HEK293 (cell line): ENCODE results near the gene KIF4A.
A peak's percentile ranks its signal among the peaks of the same experiment; 100 is the strongest.

Experiments
- CTCF ChIA-PET: fragments of 350-600 bp; formaldehyde crosslinking; extraction: SDS; loops from one replicate; lab custom pipeline; 2021; ENCODE audit warnings: antibody characterized with exemption; lab: Yijun Ruan, JAX
- POLR2A ChIA-PET: fragments of 300-600 bp; formaldehyde crosslinking; extraction: SDS; loops from one replicate; lab custom pipeline; 2020; ENCODE audit warnings: antibody characterized with exemption, inconsistent platforms; lab: Yijun Ruan, JAX
- H3K27ac ChIP-seq: fragments of 200-500 bp; sonication (Bioruptor generic); 2 replicates; pipeline ENCODE4 v1.5.1; 2014; ENCODE audit warnings: low read depth, low read length, control low read depth, inconsistent platforms; ENCODE audit errors: extremely low read depth
- H3K36me3 ChIP-seq, 2 experiments: fragments of 200-500 bp in 1 of 2; sonication (Bioruptor generic) in 1 of 2; 1 replicate in 1 of 2; 2 replicates in 1 of 2; pipeline ENCODE4 v1.5.1; 2014 to 2017; ENCODE audit warnings: inconsistent platforms in 2 of 2, low read length in 2 of 2; ENCODE audit not compliant: control insufficient read depth in 2 of 2, insufficient read depth in 1 of 2
- H3K4me1 ChIP-seq: fragments of 200-500 bp; sonication (Bioruptor generic); 2 replicates; pipeline ENCODE4 v1.5.1; 2014; ENCODE audit warnings: mild to moderate bottlenecking, low read length, inconsistent platforms; ENCODE audit not compliant: control insufficient read depth, insufficient read depth
- H3K4me3 ChIP-seq: 2 replicates; pipeline ENCODE4 v1.5.1; 2011; ENCODE audit warnings: low read depth, mild to moderate bottlenecking, control low read depth, low read length, moderate library complexity
- H3K9me3 ChIP-seq: fragments of 200-500 bp; sonication (Bioruptor generic); 2 replicates; pipeline ENCODE4 v1.5.1; 2014; ENCODE audit warnings: low read depth, low read length, inconsistent platforms; ENCODE audit not compliant: control insufficient read depth, insufficient read depth
- KLF9 ChIP-seq: fragments of 450-650 bp; formaldehyde crosslinking; IDR thresholded peaks from 2 replicates; pipeline ENCODE4 v1.5.1; 2016; ENCODE audit warnings: missing biosample characterization, missing genetic modification characterization, low read depth
- MYNN ChIP-seq: fragments of 450-650 bp; formaldehyde crosslinking; IDR thresholded peaks from 2 replicates; pipeline ENCODE4 v1.5.1; 2016; ENCODE audit warnings: missing biosample characterization, missing genetic modification characterization, borderline replicate concordance
- RBAK ChIP-seq: fragments of 450-650 bp; formaldehyde crosslinking; IDR thresholded peaks from 2 replicates; pipeline ENCODE4 v1.5.1; 2016; ENCODE audit warnings: missing biosample characterization, missing genetic modification characterization
- ZFHX2 ChIP-seq: fragments of 450-650 bp; formaldehyde crosslinking; conservative IDR thresholded peaks from 2 replicates; pipeline ENCODE4 v1.5.1; 2016; ENCODE audit warnings: missing biosample characterization, missing genetic modification characterization
- ZFP69B ChIP-seq: fragments of 450-650 bp; formaldehyde crosslinking; IDR thresholded peaks from 2 replicates; pipeline ENCODE4 v1.5.1; 2016; ENCODE audit warnings: missing biosample characterization, missing genetic modification characterization
- ZNF146 ChIP-seq: fragments of 450-650 bp; formaldehyde crosslinking; IDR thresholded peaks from 2 replicates; pipeline ENCODE4 v1.5.1; 2016; ENCODE audit warnings: missing biosample characterization, missing genetic modification characterization
- ZNF2 ChIP-seq: fragments of 450-650 bp; formaldehyde crosslinking; IDR thresholded peaks from 2 replicates; pipeline ENCODE4 v1.5.1; 2016; ENCODE audit warnings: missing biosample characterization, missing genetic modification characterization
- ZNF23 ChIP-seq: fragments of 450-650 bp; formaldehyde crosslinking; IDR thresholded peaks from 2 replicates; pipeline ENCODE4 v1.5.1; 2016; ENCODE audit warnings: missing biosample characterization, missing genetic modification characterization, borderline replicate concordance
- ZNF248 ChIP-seq: fragments of 450-650 bp; formaldehyde crosslinking; IDR thresholded peaks from 2 replicates; pipeline ENCODE4 v1.5.1; 2017; ENCODE audit warnings: missing biosample characterization, missing genetic modification characterization
- ZNF274 ChIP-seq, 2 experiments: fragments of 200-500 bp in 1 of 2; fragments of 450-650 bp in 1 of 2; sonication (Bioruptor generic) in 1 of 2; formaldehyde crosslinking in 1 of 2; IDR thresholded peaks; 2 replicates each; pipeline versions ENCODE4 v1.5.1 to v1.6.1; 2014 to 2016; ENCODE audit warnings: borderline replicate concordance in 1 of 2, inconsistent platforms in 1 of 2, low read length in 1 of 2, missing biosample characterization in 1 of 2, missing genetic modification characterization in 1 of 2
- ZNF302 ChIP-seq: fragments of 450-650 bp; formaldehyde crosslinking; IDR thresholded peaks from 2 replicates; pipeline ENCODE4 v1.5.1; 2016; ENCODE audit warnings: missing biosample characterization, missing genetic modification characterization, low read depth
- ZNF335 ChIP-seq: fragments of 450-650 bp; formaldehyde crosslinking; conservative IDR thresholded peaks from 2 replicates; pipeline ENCODE4 v1.5.1; 2016; ENCODE audit warnings: missing biosample characterization, missing genetic modification characterization
- ZNF423 ChIP-seq: fragments of 450-650 bp; formaldehyde crosslinking; IDR thresholded peaks from 2 replicates; pipeline ENCODE4 v1.5.1; 2016; ENCODE audit warnings: missing biosample characterization, missing genetic modification characterization
- ZNF548 ChIP-seq: fragments of 450-650 bp; formaldehyde crosslinking; IDR thresholded peaks from 2 replicates; pipeline ENCODE4 v1.5.1; 2016; ENCODE audit warnings: missing biosample characterization, missing genetic modification characterization
- ZNF600 ChIP-seq: fragments of 450-650 bp; formaldehyde crosslinking; IDR thresholded peaks from 2 replicates; pipeline ENCODE4 v1.5.1; 2016; ENCODE audit warnings: missing biosample characterization, missing genetic modification characterization
- ZNF654 ChIP-seq: fragments of 450-650 bp; formaldehyde crosslinking; IDR thresholded peaks from 2 replicates; pipeline ENCODE4 v1.5.1; 2016; ENCODE audit warnings: low read depth, missing biosample characterization, missing genetic modification characterization
- ZNF777 ChIP-seq: fragments of 450-650 bp; formaldehyde crosslinking; IDR thresholded peaks from 2 replicates; pipeline ENCODE4 v1.5.1; 2017; ENCODE audit warnings: missing biosample characterization, missing genetic modification characterization, borderline replicate concordance
- ZNF791 ChIP-seq: fragments of 450-650 bp; formaldehyde crosslinking; IDR thresholded peaks from 2 replicates; pipeline ENCODE4 v1.5.1; 2016; ENCODE audit warnings: missing biosample characterization, missing genetic modification characterization
- ZSCAN16 ChIP-seq: fragments of 450-650 bp; formaldehyde crosslinking; IDR thresholded peaks from 2 replicates; pipeline ENCODE4 v1.5.1; 2016; ENCODE audit warnings: missing biosample characterization, missing genetic modification characterization
- ZSCAN23 ChIP-seq: fragments of 450-650 bp; formaldehyde crosslinking; IDR thresholded peaks from 2 replicates; pipeline ENCODE4 v1.5.1; 2016; ENCODE audit warnings: missing biosample characterization, missing genetic modification characterization
- TF ChIP-seq, protein P1 (sequence below): fragments of 450-650 bp; formaldehyde crosslinking; IDR thresholded peaks from 2 replicates; pipeline ENCODE4 v1.5.1; 2016; ENCODE audit warnings: missing biosample characterization, missing genetic modification characterization
- TF ChIP-seq, protein P2 (sequence below): IDR thresholded peaks from 2 replicates; pipeline ENCODE4 v1.6.1; 2011; ENCODE audit warnings: mild to moderate bottlenecking, low read depth, low read length, borderline replicate concordance
- TF ChIP-seq, protein P3 (sequence below): fragments of 450-650 bp; formaldehyde crosslinking; IDR thresholded peaks from 2 replicates; pipeline ENCODE4; 2016; ENCODE audit warnings: missing biosample characterization, missing genetic modification characterization
- TF ChIP-seq, protein P4 (sequence below): fragments of 450-650 bp; formaldehyde crosslinking; IDR thresholded peaks from 2 replicates; pipeline ENCODE4 v1.5.1; 2016; ENCODE audit warnings: missing biosample characterization, missing genetic modification characterization, borderline replicate concordance

The KIF4A gene

DNA sequence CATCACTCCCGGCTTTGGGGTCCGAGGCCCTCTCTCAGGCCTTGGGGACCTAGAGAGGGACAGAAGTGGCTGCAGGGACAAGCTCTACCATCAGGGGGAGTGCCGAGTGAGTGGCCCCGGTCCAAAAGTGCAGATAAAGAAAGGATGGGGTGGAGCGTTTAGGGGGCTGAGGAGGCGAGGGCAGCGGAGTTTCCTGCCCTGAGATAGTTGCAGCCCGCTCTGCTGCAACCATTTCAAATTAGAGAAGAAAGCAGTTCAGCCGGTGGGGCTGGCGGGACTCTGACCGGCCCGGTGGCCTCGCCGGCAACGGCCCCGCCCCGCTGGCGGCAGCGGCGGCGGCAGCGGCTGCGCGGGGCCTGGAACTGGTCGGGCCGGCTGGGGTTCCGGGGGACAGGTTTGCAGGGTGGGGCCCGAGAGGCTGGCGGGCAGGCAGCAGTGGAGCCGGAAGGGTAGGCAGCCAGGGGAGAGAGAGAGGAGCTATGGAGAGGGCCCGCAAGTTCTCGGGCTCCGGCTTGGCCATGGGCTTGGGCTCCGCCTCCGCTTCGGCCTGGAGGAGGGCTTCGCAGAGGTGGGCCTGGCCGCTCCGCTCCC is 162.3 kb downstream of the KIF4A start (continued):
- TF ChIP-seq, protein P1, sequence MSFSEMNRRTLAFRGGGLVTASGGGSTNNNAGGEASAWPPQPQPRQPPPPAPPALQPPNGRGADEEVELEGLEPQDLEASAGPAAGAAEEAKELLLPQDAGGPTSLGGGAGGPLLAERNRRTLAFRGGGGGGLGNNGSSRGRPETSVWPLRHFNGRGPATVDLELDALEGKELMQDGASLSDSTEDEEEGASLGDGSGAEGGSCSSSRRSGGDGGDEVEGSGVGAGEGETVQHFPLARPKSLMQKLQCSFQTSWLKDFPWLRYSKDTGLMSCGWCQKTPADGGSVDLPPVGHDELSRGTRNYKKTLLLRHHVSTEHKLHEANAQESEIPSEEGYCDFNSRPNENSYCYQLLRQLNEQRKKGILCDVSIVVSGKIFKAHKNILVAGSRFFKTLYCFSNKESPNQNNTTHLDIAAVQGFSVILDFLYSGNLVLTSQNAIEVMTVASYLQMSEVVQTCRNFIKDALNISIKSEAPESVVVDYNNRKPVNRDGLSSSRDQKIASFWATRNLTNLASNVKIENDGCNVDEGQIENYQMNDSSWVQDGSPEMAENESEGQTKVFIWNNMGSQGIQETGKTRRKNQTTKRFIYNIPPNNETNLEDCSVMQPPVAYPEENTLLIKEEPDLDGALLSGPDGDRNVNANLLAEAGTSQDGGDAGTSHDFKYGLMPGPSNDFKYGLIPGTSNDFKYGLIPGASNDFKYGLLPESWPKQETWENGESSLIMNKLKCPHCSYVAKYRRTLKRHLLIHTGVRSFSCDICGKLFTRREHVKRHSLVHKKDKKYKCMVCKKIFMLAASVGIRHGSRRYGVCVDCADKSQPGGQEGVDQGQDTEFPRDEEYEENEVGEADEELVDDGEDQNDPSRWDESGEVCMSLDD (tag by site-specific recombination), result no peak
- no peak for TF ChIP-seq ZNF274 (IDR thresholded peaks at IDR 0.05; ENCODE audit: low read length)
- TF ChIP-seq ZNF274 (tag by site-specific recombination; IDR thresholded peaks at IDR 0.05; ENCODE audit: borderline replicate concordance), result no peak
- peak; percentile 35 for TF ChIP-seq ZNF654
- TF ChIP-seq, protein P2, sequence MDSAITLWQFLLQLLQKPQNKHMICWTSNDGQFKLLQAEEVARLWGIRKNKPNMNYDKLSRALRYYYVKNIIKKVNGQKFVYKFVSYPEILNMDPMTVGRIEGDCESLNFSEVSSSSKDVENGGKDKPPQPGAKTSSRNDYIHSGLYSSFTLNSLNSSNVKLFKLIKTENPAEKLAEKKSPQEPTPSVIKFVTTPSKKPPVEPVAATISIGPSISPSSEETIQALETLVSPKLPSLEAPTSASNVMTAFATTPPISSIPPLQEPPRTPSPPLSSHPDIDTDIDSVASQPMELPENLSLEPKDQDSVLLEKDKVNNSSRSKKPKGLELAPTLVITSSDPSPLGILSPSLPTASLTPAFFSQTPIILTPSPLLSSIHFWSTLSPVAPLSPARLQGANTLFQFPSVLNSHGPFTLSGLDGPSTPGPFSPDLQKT, result no peak
- TF ChIP-seq MYNN (tag by site-specific recombination), result no peak
- TF ChIP-seq RBAK (tag by site-specific recombination), result no peak
- TF ChIP-seq ZNF248, result no peak
- TF ChIP-seq, protein P3, sequence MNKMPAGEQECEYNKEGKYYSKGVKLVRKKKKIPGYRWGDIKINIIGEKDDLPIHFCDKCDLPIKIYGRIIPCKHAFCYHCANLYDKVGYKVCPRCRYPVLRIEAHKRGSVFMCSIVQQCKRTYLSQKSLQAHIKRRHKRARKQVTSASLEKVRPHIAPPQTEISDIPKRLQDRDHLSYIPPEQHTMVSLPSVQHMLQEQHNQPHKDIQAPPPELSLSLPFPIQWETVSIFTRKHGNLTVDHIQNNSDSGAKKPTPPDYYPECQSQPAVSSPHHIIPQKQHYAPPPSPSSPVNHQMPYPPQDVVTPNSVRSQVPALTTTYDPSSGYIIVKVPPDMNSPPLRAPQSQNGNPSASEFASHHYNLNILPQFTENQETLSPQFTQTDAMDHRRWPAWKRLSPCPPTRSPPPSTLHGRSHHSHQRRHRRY, result no peak
- no peak for TF ChIP-seq ZNF600
- no peak; the same call in 1 of the 2 replicates for TF ChIP-seq ZFHX2
- TF ChIP-seq, protein P4, sequence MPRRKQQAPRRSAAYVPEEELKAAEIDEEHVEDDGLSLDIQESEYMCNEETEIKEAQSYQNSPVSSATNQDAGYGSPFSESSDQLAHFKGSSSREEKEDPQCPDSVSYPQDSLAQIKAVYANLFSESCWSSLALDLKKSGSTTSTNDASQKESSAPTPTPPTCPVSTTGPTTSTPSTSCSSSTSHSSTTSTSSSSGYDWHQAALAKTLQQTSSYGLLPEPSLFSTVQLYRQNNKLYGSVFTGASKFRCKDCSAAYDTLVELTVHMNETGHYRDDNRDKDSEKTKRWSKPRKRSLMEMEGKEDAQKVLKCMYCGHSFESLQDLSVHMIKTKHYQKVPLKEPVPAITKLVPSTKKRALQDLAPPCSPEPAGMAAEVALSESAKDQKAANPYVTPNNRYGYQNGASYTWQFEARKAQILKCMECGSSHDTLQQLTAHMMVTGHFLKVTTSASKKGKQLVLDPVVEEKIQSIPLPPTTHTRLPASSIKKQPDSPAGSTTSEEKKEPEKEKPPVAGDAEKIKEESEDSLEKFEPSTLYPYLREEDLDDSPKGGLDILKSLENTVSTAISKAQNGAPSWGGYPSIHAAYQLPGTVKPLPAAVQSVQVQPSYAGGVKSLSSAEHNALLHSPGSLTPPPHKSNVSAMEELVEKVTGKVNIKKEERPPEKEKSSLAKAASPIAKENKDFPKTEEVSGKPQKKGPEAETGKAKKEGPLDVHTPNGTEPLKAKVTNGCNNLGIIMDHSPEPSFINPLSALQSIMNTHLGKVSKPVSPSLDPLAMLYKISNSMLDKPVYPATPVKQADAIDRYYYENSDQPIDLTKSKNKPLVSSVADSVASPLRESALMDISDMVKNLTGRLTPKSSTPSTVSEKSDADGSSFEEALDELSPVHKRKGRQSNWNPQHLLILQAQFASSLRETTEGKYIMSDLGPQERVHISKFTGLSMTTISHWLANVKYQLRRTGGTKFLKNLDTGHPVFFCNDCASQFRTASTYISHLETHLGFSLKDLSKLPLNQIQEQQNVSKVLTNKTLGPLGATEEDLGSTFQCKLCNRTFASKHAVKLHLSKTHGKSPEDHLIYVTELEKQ (tag by site-specific recombination), result no peak
- TF ChIP-seq ZFP69B (tag by site-specific recombination), result 0 out of 2 replicates have a peak, but pooled peaks have one; percentile 14
- TF ChIP-seq ZNF335 (tag by site-specific recombination), result peak; percentile 72
- no peak for TF ChIP-seq ZNF2

DNA sequence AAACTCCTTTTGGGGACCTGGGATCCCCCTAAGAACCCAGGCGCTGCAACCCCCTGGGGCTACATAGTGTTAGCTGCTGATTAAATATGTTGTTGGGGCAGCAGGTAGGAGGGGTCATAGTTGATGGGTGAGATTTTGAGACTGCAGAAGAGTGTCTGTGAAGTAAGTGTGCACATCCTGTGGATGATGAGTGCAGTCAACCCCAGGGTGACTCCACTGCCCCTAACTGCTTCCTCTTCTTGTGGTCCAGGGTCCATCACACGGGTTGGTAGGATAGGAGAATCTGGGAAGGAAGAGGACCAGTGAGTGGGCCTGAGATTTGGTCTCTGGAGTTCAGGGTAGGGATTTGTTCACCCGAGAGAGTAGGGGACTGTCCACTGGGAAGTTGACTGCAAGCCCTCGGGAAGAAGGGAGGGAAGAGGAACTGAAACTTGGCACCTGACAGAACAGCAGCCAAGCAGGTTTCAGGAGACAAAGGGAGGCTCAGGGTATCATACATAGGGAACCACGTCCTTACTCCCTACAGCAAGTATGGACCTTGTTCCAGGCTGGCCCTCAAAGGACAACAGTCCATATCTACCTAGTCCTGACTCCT is 163.2 kb downstream of the KIF4A start:
- ChIA-PET CTCF (interaction anchor here (0.6 to 7.8 kb wide), 6 partner anchors 11 to 211 kb away, joined by 3 to 48 read pairs (median 4); no protein-coding TSS in a partner anchor), POLR2A (interaction anchor here (0.6 kb wide), 1 partner anchor 23 kb away, joined by 3 read pairs; no protein-coding TSS in a partner anchor)
- no peaks in the 10 kb centered on the region; the same call in 1 of the 2 replicates for H3K4me1 ChIP-seq

More for the DNA sequence above, 163.2 kb downstream of the KIF4A start:
- Histone ChIP-seq H3K36me3 (peaks cover 0 to 7% of the 10 kb centered on the region in 2 experiments; a peak in 2 of 3 replicates), H3K27ac (no peak overlapping the region), H3K4me3 (no peak overlapping the region), H3K9me3 (no peaks in the 10 kb centered on the region)
- no peak for TF ChIP-seq ZNF548 (tag by site-specific recombination)
- TF ChIP-seq ZNF777 (tag by site-specific recombination), result no peak
- no peak for TF ChIP-seq ZNF146 (tag by site-specific recombination)
- no peak for TF ChIP-seq ZNF791 (tag by site-specific recombination)
- TF ChIP-seq ZSCAN16, result no peak
- no peak for TF ChIP-seq KLF9 (tag by site-specific recombination)
- no peak for TF ChIP-seq ZNF423
- no peak for TF ChIP-seq ZSCAN23
- no peak for TF ChIP-seq ZNF23 (tag by site-specific recombination)
- no peak for TF ChIP-seq ZNF302
